Activated T-helper 17 cell treated with anti-CD3 and anti-CD28 coated beads, Interleukin-2, amount 50 U/mL, for 72 hours (primary cell): ENCODE results near the gene TIGAR. TPM values are rescaled to one million over a fixed set of nuclear protein-coding genes. Genes with fewer than 3 reads are reported as not detected.

Experiments
- ATAC-seq: fragments of 150-1000 bp; cut with Tn5 transposase; replicated peaks from 2 replicates; pipeline ENCODE4 v1.10.0; 2021; ENCODE audit warnings: mild to moderate bottlenecking, moderate library complexity
- H3K27ac Mint-ChIP-seq: one replicate; pipeline ENCODE4 v1.8.0; 2022; ENCODE audit warnings: mixed read lengths
- H3K27me3 Mint-ChIP-seq: one replicate; pipeline ENCODE4 v1.8.0; 2022; ENCODE audit warnings: mixed read lengths
- H3K36me3 Mint-ChIP-seq: one replicate; pipeline ENCODE4 v1.8.0; 2022; ENCODE audit warnings: low read depth, mild to moderate bottlenecking, mixed read lengths
- H3K4me1 Mint-ChIP-seq: one replicate; pipeline ENCODE4 v1.8.0; 2022; ENCODE audit warnings: mixed read lengths
- H3K4me3 Mint-ChIP-seq: one replicate; pipeline ENCODE4 v1.8.0; 2022; ENCODE audit warnings: mild to moderate bottlenecking, mixed read lengths
- H3K9me3 Mint-ChIP-seq: one replicate; pipeline ENCODE4 v1.8.0; 2022; ENCODE audit warnings: mixed read lengths
- total RNA-seq, 2 donors: library from RNA; stranded (reverse); gene quantifications; one replicate each; pipeline ENCODE4 v1.2.3, GENCODE V29; 2022

TIGAR gene
- total RNA-seq = 10 to 100 TPM in 1 of 2 donors, 1 to 10 TPM in 1; 6.8 to 12.7 TPM

DNA sequence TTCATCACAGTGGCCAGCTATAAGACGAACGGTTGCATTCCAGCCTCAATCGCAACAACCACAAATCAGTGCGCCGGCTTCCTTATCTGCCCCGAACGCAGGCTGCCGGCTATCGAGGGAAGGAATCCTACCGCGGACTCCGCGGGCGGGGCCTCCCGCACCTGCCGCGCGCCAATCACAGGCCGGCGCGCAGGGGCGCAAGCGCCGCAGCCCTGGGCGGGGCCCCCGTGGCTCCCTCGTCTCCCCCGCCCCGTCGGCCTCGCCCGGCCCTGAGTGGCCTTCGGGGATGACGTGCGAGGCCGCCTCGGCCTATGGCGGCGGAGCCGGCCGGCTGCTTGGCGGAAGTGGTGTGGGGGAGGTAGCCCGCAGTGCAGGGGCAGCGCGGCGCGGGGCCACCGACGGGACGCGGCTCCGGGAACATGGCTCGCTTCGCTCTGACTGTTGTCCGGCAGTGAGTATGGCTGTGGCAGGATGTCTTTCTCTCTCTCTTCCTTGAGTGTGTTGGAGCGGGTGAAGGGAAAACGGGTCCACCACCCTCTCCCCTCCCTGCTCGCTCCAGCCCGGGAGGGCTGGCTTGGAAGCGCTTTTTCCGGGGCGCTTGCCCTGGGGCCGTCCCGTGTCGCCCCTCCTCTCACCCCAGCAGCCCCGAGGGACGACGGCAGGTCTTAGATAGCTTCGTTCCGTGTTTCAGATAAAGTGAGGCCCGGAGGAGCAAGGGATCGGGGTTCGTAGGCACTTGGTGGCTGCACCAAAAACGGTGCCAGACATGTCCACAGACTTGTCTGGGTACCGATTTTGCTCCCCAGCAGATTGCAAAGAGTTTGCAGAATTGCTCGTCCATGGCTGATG, at the start of gene TIGAR:
TIGAR (plus strand) TSS at position 361 of the 849 bp plus-strand sequence; CDS start at position 420, 59 bp downstream.
- Mint-ChIP-seq H3K36me3 (peaks cover 16% of the 10 kb centered on the region), H3K4me1 (peaks cover 16% of the 10 kb centered on the region), H3K9me3 (no peaks in the 10 kb centered on the region), H3K27me3 (no peaks in the 10 kb centered on the region), H3K27ac (peak within 1 kb of the TSS; percentile 88), H3K4me3 (peak within 1 kb of the TSS; percentile 83)
- peak; percentile 100 for ATAC-seq

DNA sequence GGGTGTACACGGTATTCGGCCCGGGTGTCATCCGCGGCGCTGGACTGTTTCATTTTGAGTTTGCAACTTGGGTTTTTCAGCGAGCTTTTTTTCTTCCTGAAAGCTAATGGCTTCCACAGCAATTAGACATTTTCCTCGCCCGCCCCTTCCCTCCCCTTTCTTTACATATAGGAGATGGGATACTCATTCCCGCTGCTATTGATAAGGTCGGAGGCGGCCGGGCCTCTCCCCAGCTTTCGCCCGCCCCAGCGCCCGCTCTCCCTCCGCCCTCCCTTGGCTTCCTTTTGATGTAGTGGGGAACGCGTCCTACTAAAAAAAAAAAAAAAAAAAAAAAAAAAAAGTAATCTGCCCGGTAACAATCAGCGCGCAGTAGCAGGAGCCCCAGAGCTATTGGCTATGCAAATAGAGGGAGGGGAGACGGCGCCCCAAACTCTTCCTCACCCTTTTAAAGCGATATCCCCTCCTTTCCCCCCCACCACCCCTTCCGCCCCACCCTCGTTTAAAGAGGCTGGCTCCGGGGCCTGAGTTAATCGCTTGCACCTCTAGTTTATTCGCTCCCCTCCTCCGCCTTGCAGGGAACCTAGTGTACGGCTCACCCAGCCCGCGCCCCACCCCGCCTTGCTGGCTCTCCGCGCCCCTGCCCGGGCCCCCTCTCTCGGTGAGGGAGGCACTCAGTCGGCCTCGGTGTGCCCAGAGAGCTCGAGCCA, 49.1 kb upstream of the TIGAR start:
- peak overlapping the region; percentile 98 for H3K27ac Mint-ChIP-seq
- no peaks in the 10 kb centered on the region for H3K27me3 Mint-ChIP-seq
- no peaks in the 10 kb centered on the region for H3K9me3 Mint-ChIP-seq
- H3K4me3 Mint-ChIP-seq = peak overlapping the region; percentile 95
- ATAC-seq = peak; percentile 61
- H3K36me3 Mint-ChIP-seq = peaks cover 56% of the 10 kb centered on the region
- H3K4me1 Mint-ChIP-seq = peaks cover 14% of the 10 kb centered on the region

- H3K4me3 Mint-ChIP-seq = peak overlapping the region; percentile 95
- peaks cover 64% of the 10 kb centered on the region for H3K36me3 Mint-ChIP-seq
- peaks cover 19% of the 10 kb centered on the region for H3K4me1 Mint-ChIP-seq
- peak overlapping the region; percentile 98 for H3K27ac Mint-ChIP-seq
- no peaks in the 10 kb centered on the region for H3K9me3 Mint-ChIP-seq
- peak; percentile 16 for ATAC-seq
- no peaks in the 10 kb centered on the region for H3K27me3 Mint-ChIP-seq
Observed at GRCh38 chr12:4272424-4273272, 48.4 kb upstream of the TIGAR start.

- peak overlapping the region; percentile 95 for H3K4me3 Mint-ChIP-seq
- H3K27me3 Mint-ChIP-seq = no peaks in the 10 kb centered on the region
- H3K36me3 Mint-ChIP-seq = peaks cover 70% of the 10 kb centered on the region
- peaks cover 21% of the 10 kb centered on the region for H3K4me1 Mint-ChIP-seq
- H3K9me3 Mint-ChIP-seq = no peaks in the 10 kb centered on the region
- ATAC-seq = no peak
- H3K27ac Mint-ChIP-seq = peak overlapping the region; percentile 98
Observed at GRCh38 chr12:4273273-4273651, 47.8 kb upstream of the TIGAR start.

- Mint-ChIP-seq H3K9me3 (no peaks in the 10 kb centered on the region), H3K4me1 (peaks cover 21% of the 10 kb centered on the region), H3K36me3 (peaks cover 72% of the 10 kb centered on the region), H3K27ac (peak within 1 kb of the TSS; percentile 98), H3K27me3 (no peaks in the 10 kb centered on the region), H3K4me3 (peak within 1 kb of the TSS; percentile 95)
- ATAC-seq = peak; percentile 43
Observed at GRCh38 chr12:4273652-4274395, 47.2 kb upstream of the TIGAR start, which contains the start of gene CCND2. Gene CCND2, plus strand, starts transcription at chr12:4273762. Its CDS starts 279 bp downstream, at chr12:4274041.

DNA sequence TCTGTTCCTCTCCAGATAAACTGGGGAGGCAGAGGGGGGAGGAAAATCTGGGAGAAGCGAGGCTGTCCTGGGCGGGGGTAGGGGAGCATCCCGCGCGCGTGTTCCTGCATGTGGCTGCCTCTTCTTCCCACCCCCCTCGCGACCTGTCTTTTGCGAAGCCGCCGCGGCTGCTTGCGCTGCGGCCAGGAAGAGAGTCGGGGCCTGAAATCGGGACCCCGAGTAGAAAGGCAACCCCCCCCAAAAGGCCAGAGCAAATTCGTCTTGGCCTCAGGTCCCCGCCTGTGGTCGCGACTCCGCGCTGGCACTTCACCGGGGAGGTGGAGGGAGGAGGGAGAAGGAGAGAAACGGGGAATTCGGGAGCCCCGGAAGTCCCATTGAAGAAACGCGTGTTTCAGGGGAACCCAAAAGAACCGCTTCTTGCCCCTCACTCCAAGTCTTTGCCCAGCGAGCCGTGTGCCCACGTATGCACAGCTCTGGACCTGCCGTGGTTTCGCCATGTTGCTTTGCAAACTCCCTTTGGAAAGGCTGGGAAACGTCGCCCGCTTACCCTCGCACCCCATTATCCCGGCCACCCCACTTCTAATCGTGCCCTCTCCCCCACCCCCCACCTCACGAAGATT, 46.5 kb upstream of the TIGAR start:
- peak overlapping the region; percentile 95 for H3K4me3 Mint-ChIP-seq
- H3K27ac Mint-ChIP-seq = peak overlapping the region; percentile 98
- H3K27me3 Mint-ChIP-seq = no peaks in the 10 kb centered on the region
- H3K9me3 Mint-ChIP-seq = no peaks in the 10 kb centered on the region
- peaks cover 25% of the 10 kb centered on the region for H3K4me1 Mint-ChIP-seq
- peaks cover 76% of the 10 kb centered on the region for H3K36me3 Mint-ChIP-seq
- ATAC-seq = no peak

GRCh38 chr12:4275016-4275869, 45.8 kb upstream of the TIGAR start:
- no peak for ATAC-seq
- H3K36me3 Mint-ChIP-seq = peaks cover 84% of the 10 kb centered on the region
- peaks cover 29% of the 10 kb centered on the region for H3K4me1 Mint-ChIP-seq
- peak overlapping the region; percentile 98 for H3K27ac Mint-ChIP-seq
- peak overlapping the region; percentile 95 for H3K4me3 Mint-ChIP-seq
- no peaks in the 10 kb centered on the region for H3K27me3 Mint-ChIP-seq
- no peaks in the 10 kb centered on the region for H3K9me3 Mint-ChIP-seq

DNA sequence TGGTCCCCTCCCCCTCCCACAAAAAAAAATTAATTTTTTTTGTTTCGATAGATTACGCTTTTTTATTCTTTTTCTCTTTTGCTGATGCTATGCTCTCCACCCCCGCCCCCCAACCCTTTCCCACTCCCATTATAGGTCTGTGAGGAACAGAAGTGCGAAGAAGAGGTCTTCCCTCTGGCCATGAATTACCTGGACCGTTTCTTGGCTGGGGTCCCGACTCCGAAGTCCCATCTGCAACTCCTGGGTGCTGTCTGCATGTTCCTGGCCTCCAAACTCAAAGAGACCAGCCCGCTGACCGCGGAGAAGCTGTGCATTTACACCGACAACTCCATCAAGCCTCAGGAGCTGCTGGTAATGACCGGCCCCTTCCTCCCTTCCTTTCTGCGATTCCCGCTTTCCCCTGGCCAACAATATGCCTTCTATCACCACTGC, 45.1 kb upstream of the TIGAR start:
- no peak for ATAC-seq
- H3K36me3 Mint-ChIP-seq = peaks cover 86% of the 10 kb centered on the region
- H3K4me1 Mint-ChIP-seq = peaks cover 33% of the 10 kb centered on the region
- no peaks in the 10 kb centered on the region for H3K27me3 Mint-ChIP-seq
- H3K27ac Mint-ChIP-seq = peak overlapping the region; percentile 98
- peak overlapping the region; percentile 95 for H3K4me3 Mint-ChIP-seq
- no peaks in the 10 kb centered on the region for H3K9me3 Mint-ChIP-seq

GRCh38 chr12:4276524-4277204, 44.3 kb upstream of the TIGAR start:
- Mint-ChIP-seq H3K4me3 (peak overlapping the region; percentile 95), H3K4me1 (peaks cover 37% of the 10 kb centered on the region), H3K27ac (peak overlapping the region; percentile 98), H3K27me3 (no peaks in the 10 kb centered on the region), H3K36me3 (peaks cover 93% of the 10 kb centered on the region), H3K9me3 (no peaks in the 10 kb centered on the region)
- peak; percentile 48 for ATAC-seq

DNA sequence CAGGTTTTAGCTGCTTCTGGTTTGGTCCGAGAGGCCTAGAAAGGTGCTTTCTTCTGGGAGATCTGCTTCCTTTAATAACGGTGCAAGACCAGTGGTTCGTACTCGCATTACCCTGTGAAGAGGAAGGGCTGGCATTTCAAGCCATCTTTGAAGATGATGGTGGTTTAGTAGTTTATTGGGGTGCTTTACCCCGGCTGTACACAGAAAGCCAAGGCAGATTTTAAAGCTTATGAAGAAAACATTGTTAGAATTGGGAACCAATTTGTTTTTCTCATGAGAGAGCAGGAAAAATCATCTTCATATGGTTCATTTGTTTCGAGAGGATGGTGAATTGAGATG, 43.8 kb upstream of the TIGAR start:
- no peak for ATAC-seq
- no peaks in the 10 kb centered on the region for H3K27me3 Mint-ChIP-seq
- no peaks in the 10 kb centered on the region for H3K9me3 Mint-ChIP-seq
- peak overlapping the region; percentile 95 for H3K4me3 Mint-ChIP-seq
- peaks cover 40% of the 10 kb centered on the region for H3K4me1 Mint-ChIP-seq
- peaks cover 96% of the 10 kb centered on the region for H3K36me3 Mint-ChIP-seq
- peak overlapping the region; percentile 98 for H3K27ac Mint-ChIP-seq

GRCh38 chr12:4277857-4278256, 43.2 kb upstream of the TIGAR start:
- no peak for ATAC-seq
- Mint-ChIP-seq H3K9me3 (no peaks in the 10 kb centered on the region), H3K36me3 (peaks cover 97% of the 10 kb centered on the region), H3K4me1 (peaks cover 47% of the 10 kb centered on the region), H3K27ac (peak overlapping the region; percentile 41), H3K4me3 (peak overlapping the region; percentile 95), H3K27me3 (no peaks in the 10 kb centered on the region)
